OCI-LY1 (cell line): ENCODE measurements around the gene PRR20A.
"Not testable (repeated sequence)": the region's sequence is repeated elsewhere in the genome, so short reads cannot be mapped to it uniquely, and the experiment has no call there.

Experiments used
- H2AFZ ChIP-seq: fragments of 200-600 bp; sonication (generic), shearing (Covaris generic); 2 replicates; pipeline ENCODE4 v1.6.0; 2014; ENCODE audit warnings: antibody characterized with exemption, mild to moderate bottlenecking, low read length
- H3F3A ChIP-seq: fragments of 200-600 bp; sonication (generic), shearing (Covaris generic); 2 replicates; pipeline ENCODE4 v1.6.0; 2014; ENCODE audit warnings: mild to moderate bottlenecking, antibody characterized with exemption, low read length, moderate library complexity; ENCODE audit not compliant: insufficient read depth
- H3K27ac ChIP-seq: fragments of 200-600 bp; sonication (generic); 2 replicates; pipeline ENCODE4 v1.5.1; 2014; ENCODE audit warnings: low read length, mixed run types, mild to moderate bottlenecking, low read depth; ENCODE audit not compliant: poor library complexity, severe bottlenecking
- H3K27me3 ChIP-seq: fragments of 200-600 bp; sonication (generic); 2 replicates; pipeline ENCODE4 v1.6.0; 2014; ENCODE audit warnings: antibody characterized with exemption, mild to moderate bottlenecking, low read length, moderate library complexity; ENCODE audit not compliant: insufficient read depth
- H3K36me3 ChIP-seq: fragments of 200-600 bp; sonication (generic); 2 replicates; pipeline ENCODE4 v1.6.1; 2014; ENCODE audit warnings: mild to moderate bottlenecking, antibody characterized with exemption, low read length, moderate library complexity, mixed read lengths; ENCODE audit not compliant: insufficient read depth
- H3K4me1 ChIP-seq: fragments of 200-600 bp; sonication (generic); 2 replicates; pipeline ENCODE4 v1.5.1; 2014; ENCODE audit warnings: mild to moderate bottlenecking, low read length, moderate library complexity; ENCODE audit not compliant: insufficient read depth, severe bottlenecking
- H3K4me2 ChIP-seq: fragments of 200-600 bp; sonication (generic), shearing (Covaris generic); 2 replicates; pipeline ENCODE4 v1.6.1; 2014; ENCODE audit warnings: low read length
- H3K4me3 ChIP-seq: fragments of 200-600 bp; sonication (generic); 2 replicates; pipeline ENCODE4 v1.5.1; 2014; ENCODE audit warnings: low read length, low read depth, mild to moderate bottlenecking, mixed read lengths; ENCODE audit not compliant: poor library complexity, severe bottlenecking
- H3K79me2 ChIP-seq: fragments of 200-600 bp; shearing (Covaris generic); 2 replicates; pipeline ENCODE4 v1.6.1; 2016; ENCODE audit warnings: mixed run types, low read length, mixed read lengths; ENCODE audit not compliant: insufficient read depth
- H3K9ac ChIP-seq: fragments of 200-600 bp; sonication (generic), shearing (Covaris generic); 2 replicates; pipeline ENCODE4 v1.6.1; 2014; ENCODE audit warnings: mild to moderate bottlenecking, low read length, mixed read lengths
- H3K9me2 ChIP-seq: fragments of 200-600 bp; sonication (generic), shearing (Covaris generic); 2 replicates; pipeline ENCODE4 v1.6.1; 2014; ENCODE audit warnings: low read depth, mild to moderate bottlenecking, low read length, mixed read lengths
- H3K9me3 ChIP-seq: fragments of 200-600 bp; shearing (Covaris generic); 2 replicates; pipeline ENCODE4 v1.6.1; 2014; ENCODE audit warnings: low read length, mixed read lengths
- H4K20me1 ChIP-seq: fragments of 200-600 bp; sonication (generic), shearing (Covaris generic); 2 replicates; pipeline ENCODE4 v1.6.0; 2016; ENCODE audit warnings: mild to moderate bottlenecking, low read length; ENCODE audit not compliant: insufficient read depth
- EZH2 ChIP-seq: fragments of 200-600 bp; sonication (generic), shearing (Covaris generic); IDR thresholded peaks from 2 replicates; pipeline ENCODE4 v1.8.0; 2017; ENCODE audit warnings: borderline replicate concordance, mixed run types, mild to moderate bottlenecking, antibody characterized with exemption, low read length, moderate library complexity, mixed read lengths
- TF ChIP-seq, protein P1 (sequence below): fragments of 200-600 bp; sonication (generic), shearing (Covaris generic); IDR thresholded peaks from 2 replicates; pipeline ENCODE4 v1.5.1; 2017; ENCODE audit warnings: mild to moderate bottlenecking, antibody characterized with exemption, low read length, moderate library complexity, mixed read lengths

PRR20A gene

DNA sequence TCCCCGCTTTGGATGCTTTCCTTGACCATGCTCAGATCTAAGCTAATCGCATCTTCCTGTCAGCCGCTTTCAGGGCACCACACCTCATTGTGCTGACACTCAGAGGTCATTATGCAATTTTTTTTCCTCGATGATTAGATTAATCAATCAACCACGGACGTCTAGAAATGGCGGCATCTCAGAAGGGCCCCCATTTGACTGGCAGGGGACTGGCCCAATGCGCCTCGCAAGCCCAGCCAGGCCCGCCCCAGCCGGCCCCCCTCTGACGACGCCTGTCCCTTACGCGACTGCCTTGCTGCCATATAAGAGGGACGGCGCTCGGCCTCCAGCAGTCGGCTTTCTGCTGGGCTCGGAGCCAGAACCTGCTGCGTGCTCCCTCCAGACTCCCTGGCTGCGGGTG is 13.0 kb downstream of the PRR20A start, which contains the start of gene PRR20C:
TSS of gene PRR20C (plus strand) at position 301 of the 400 bp plus-strand sequence. CDS start 387 bp downstream, outside the sequence.
- H4K20me1 ChIP-seq, H3K4me3 ChIP-seq, H3K4me2 ChIP-seq, H3K4me1 ChIP-seq, H3K79me2 ChIP-seq, H3K9me3 ChIP-seq, H3K27me3 ChIP-seq, H3K36me3 ChIP-seq, H3K27ac ChIP-seq, H3K9me2 ChIP-seq, H2AFZ ChIP-seq, H3F3A ChIP-seq, H3K9ac ChIP-seq: not testable (repeated sequence)

DNA sequence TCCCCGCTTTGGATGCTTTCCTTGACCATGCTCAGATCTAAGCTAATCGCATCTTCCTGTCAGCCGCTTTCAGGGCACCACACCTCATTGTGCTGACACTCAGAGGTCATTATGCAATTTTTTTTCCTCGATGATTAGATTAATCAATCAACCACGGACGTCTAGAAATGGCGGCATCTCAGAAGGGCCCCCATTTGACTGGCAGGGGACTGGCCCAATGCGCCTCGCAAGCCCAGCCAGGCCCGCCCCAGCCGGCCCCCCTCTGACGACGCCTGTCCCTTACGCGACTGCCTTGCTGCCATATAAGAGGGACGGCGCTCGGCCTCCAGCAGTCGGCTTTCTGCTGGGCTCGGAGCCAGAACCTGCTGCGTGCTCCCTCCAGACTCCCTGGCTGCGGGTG is 19.6 kb downstream of the PRR20A start, which contains the start of gene PRR20D:
TSS of gene PRR20D (plus strand) at position 301 of the 400 bp plus-strand sequence. CDS start 387 bp downstream, outside the sequence.
- not testable (repeated sequence) for H3K4me3 ChIP-seq, H3K9me3 ChIP-seq, H3K4me1 ChIP-seq, H3K9ac ChIP-seq, H3F3A ChIP-seq, H3K4me2 ChIP-seq, H3K79me2 ChIP-seq, H3K9me2 ChIP-seq, H4K20me1 ChIP-seq, H3K36me3 ChIP-seq, H3K27ac ChIP-seq, H2AFZ ChIP-seq, H3K27me3 ChIP-seq

DNA sequence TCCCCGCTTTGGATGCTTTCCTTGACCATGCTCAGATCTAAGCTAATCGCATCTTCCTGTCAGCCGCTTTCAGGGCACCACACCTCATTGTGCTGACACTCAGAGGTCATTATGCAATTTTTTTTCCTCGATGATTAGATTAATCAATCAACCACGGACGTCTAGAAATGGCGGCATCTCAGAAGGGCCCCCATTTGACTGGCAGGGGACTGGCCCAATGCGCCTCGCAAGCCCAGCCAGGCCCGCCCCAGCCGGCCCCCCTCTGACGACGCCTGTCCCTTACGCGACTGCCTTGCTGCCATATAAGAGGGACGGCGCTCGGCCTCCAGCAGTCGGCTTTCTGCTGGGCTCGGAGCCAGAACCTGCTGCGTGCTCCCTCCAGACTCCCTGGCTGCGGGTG is 26.2 kb downstream of the PRR20A start, which contains the start of gene PRR20E:
TSS of gene PRR20E (plus strand) at position 301 of the 400 bp plus-strand sequence. CDS start 387 bp downstream, outside the sequence.
- H3K4me1 ChIP-seq: not testable (repeated sequence)

DNA sequence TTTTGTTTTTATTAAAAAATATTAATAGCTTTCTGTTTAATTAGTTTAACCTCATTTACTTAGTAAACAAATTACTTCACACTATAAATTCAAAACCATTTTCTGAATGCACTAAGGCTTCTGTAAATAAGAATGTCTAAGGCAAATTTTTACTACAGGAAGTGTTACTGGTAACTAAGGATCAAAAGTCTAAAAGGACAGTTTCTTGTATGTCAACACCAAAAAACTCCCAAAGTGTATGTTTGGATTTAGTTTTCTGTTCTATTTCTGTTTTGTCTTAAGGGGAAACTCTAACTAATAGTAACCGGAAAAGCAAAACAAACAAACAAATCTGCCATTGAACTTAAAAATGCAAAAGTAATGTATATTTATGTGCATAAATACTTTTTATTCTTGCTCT is 50.9 kb downstream of the PRR20A start:
- Histone ChIP-seq H3F3A (no peaks in the 10 kb centered on the region), H3K36me3 (no peaks in the 10 kb centered on the region), H3K27ac (no peak overlapping the region), H3K4me3 (no peak overlapping the region), H3K79me2 (no peaks in the 10 kb centered on the region), H3K4me2 (no peak overlapping the region), H4K20me1 (no peaks in the 10 kb centered on the region), H3K9ac (no peak overlapping the region), H2AFZ (no peak overlapping the region), H3K27me3 (no peaks in the 10 kb centered on the region), H3K9me3 (no peaks in the 10 kb centered on the region), H3K9me2 (no peaks in the 10 kb centered on the region), H3K4me1 (no peaks in the 10 kb centered on the region)
- no peak for TF ChIP-seq EZH2
- TF ChIP-seq, protein P1, sequence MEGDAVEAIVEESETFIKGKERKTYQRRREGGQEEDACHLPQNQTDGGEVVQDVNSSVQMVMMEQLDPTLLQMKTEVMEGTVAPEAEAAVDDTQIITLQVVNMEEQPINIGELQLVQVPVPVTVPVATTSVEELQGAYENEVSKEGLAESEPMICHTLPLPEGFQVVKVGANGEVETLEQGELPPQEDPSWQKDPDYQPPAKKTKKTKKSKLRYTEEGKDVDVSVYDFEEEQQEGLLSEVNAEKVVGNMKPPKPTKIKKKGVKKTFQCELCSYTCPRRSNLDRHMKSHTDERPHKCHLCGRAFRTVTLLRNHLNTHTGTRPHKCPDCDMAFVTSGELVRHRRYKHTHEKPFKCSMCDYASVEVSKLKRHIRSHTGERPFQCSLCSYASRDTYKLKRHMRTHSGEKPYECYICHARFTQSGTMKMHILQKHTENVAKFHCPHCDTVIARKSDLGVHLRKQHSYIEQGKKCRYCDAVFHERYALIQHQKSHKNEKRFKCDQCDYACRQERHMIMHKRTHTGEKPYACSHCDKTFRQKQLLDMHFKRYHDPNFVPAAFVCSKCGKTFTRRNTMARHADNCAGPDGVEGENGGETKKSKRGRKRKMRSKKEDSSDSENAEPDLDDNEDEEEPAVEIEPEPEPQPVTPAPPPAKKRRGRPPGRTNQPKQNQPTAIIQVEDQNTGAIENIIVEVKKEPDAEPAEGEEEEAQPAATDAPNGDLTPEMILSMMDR: no peak

More for the DNA sequence above, 26.2 kb downstream of the PRR20A start, which contains the start of gene PRR20E:
- H3K9ac ChIP-seq, H3K79me2 ChIP-seq, H3K36me3 ChIP-seq, H3K27me3 ChIP-seq, H3K9me2 ChIP-seq, H3F3A ChIP-seq, H3K27ac ChIP-seq, H3K4me2 ChIP-seq, H3K9me3 ChIP-seq, H3K4me3 ChIP-seq, H2AFZ ChIP-seq, H4K20me1 ChIP-seq: not testable (repeated sequence)
